Adrenal gland (tissue), 5 donors: Measurements from ENCODE around the gene UMOD.

Source experiments
- POLR2A ChIP-seq, 2 donors: fragments of 450-650 bp; IDR thresholded peaks; one replicate each; pipeline ENCODE4 v1.6.1; 2017; ENCODE audit warnings: antibody characterized with exemption in 2 of 2, mild to moderate bottlenecking in 2 of 2, moderate library complexity in 1 of 2
- TF ChIP-seq, protein P1 (sequence below), 6 experiments: fragments of 450-650 bp in 4 of 6; fragments of 200-600 bp in 2 of 6; sonication (generic) in 1 of 6; IDR thresholded peaks; 1 replicate in 5 of 6; 2 replicates in 1 of 6; pipeline versions ENCODE4 v1.5.1 to v1.8.0; 2016 to 2021; ENCODE audit warnings: antibody characterized with exemption in 6 of 6, mild to moderate bottlenecking in 2 of 6, moderate library complexity in 1 of 6
- donor health status: DM: no; HTN: no; CAD: no.

- TF ChIP-seq, protein P1, sequence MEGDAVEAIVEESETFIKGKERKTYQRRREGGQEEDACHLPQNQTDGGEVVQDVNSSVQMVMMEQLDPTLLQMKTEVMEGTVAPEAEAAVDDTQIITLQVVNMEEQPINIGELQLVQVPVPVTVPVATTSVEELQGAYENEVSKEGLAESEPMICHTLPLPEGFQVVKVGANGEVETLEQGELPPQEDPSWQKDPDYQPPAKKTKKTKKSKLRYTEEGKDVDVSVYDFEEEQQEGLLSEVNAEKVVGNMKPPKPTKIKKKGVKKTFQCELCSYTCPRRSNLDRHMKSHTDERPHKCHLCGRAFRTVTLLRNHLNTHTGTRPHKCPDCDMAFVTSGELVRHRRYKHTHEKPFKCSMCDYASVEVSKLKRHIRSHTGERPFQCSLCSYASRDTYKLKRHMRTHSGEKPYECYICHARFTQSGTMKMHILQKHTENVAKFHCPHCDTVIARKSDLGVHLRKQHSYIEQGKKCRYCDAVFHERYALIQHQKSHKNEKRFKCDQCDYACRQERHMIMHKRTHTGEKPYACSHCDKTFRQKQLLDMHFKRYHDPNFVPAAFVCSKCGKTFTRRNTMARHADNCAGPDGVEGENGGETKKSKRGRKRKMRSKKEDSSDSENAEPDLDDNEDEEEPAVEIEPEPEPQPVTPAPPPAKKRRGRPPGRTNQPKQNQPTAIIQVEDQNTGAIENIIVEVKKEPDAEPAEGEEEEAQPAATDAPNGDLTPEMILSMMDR (IDR thresholded peaks at IDR 0.05) = no peak
- TF ChIP-seq POLR2A (IDR thresholded peaks at IDR 0.05) = no peak
These were observed 46.1 kb upstream of the UMOD start for GRCh38 chr16:20398603-20399002.
